NCI-H2196 (cell line): Measurements from ENCODE around the gene FBXO41.
A peak's percentile ranks its signal among the peaks of the same experiment; 100 is the strongest.
"Not testable (repeated sequence)": the region's sequence is repeated elsewhere in the genome, so short reads cannot be mapped to it uniquely, and the experiment has no call there.

Source experiments
- DNase-seq: peaks from one replicate; lab custom pipeline; 2025; ENCODE audit not compliant: unreplicated experiment; lab: John Stamatoyannopoulos, UW

Gene FBXO41

DNA sequence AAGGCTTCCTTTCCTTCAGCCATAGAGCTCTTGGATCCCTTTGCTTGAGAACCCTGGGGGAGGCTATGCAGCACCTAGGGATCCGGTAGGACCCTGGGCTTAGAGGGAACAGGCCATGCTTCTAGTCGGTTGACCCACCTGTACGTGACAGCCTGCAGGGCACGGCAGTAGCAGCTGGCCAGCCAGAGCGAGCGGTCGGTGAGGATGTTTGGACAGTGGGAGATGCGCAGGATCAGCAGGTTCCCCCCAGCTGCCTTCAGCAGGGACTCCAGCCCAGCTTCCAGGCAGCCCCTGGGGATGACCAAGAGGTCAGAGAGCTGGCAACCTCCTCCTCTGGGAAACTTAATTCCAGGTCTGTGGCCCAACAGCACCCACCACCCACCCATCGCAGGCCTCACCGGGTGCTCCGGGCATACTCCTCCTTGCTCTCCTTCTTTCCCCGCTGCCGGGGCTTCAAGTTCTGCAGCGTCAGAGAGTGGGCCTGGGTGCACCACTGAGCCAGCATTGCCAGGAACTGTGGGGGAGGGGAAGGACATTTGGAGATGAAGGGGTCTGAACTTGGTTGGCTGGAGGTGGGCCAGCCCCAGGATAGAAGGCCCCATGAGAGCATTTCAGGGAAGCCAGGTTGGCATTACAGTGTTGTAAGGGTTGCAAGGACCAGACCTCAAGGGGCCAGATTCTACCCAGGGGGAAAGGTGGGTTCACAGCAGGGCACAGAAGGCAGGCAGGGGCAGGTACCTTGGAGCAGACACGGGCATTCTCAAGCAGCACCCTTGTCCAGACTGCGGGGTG lies 20.5 kb downstream of the FBXO41 start:
- no peak for DNase-seq

DNA sequence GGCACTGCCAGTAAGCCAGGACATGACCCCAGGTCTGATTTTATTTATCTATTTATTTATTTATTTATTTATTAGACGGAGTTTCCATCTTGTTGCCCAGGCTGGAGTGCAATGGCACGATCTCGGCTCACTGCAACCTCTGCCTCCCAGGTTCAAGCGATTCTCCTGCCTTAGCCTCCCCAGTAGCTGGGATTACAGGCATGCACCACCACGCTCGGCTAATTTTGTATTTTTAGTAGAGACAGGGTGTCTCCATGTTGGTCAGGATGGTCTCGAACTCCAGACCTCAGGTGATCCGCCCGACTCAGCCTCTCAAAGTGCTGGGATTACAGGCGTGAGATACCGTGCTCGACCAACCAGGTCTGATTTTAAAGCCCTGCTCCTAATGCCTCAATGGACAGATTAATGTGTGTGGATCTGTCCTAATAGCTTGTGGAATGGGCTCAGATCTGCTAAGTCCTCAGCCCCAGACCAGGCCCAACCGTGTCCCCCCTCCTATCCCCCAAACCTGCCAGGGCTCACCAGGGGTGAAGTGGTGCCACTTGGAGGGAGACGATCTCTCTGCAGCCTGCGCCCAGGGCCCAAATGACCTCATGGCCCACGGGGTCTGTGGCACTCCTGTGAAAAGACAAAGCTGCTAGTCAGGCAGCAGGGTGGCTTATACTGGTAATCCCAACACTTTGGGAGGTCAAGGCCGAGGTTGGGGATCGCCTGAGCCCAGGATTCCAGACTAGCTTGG lies 21.4 kb downstream of the FBXO41 start:
- DNase-seq = not testable (repeated sequence)

DNA sequence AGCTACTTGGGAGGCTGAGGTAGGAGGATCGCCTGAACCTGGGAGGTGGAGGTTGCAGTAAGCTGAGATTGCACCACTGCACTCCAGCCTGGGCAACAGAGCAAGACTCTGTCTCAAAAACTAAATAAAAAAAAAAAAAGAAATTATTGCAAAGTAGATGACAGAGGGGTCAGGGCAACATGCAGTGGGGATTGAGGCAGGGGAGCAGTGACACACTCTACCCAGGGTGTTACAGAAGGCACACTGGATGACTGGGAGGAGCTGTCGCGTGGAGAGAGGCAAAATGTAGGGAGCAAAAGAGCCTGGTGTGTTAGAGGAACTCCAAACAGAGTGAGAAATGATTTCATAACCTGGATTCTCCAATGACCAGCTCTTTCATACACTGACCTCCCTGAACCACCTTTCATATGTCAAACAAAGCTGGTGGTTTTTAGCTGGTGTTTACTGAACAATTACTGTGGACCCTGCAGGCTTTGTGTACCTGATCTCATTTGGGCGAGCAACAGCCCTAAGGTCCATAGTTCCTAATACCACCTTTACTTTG lies 22.1 kb downstream of the FBXO41 start:
- no peak for DNase-seq

DNA sequence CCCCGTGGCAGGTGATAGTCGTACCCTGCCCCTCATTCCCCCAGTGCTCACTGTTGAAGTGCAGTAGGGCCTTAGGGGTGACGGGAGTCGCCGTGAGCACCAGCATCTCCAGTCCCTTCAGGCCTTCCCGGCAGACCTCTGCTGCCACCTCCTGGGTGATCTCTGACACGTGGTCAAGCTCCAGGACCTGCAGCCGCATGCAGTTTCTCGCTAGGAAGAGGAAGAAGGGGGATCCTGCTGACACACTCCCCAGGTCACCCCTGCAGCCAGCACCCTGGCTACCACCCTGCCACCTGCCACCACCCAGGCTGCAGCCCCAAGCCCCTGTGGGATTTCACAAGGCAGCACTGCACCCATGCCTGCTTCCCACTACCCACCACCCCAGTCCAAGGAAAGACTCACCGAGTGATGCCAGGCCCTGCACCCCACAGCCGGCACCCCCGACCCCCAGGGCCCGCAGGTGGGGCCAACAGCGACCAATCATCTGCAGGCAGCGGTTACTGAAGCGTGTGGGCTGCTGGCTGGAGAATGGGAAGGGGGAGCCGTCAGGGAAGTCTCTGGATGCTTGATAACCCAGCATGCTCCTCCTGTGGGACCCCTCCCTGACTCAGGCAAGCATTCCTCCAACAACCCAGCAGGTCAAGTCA lies 23.8 kb downstream of the FBXO41 start:
- peak; percentile 14 for DNase-seq

DNA sequence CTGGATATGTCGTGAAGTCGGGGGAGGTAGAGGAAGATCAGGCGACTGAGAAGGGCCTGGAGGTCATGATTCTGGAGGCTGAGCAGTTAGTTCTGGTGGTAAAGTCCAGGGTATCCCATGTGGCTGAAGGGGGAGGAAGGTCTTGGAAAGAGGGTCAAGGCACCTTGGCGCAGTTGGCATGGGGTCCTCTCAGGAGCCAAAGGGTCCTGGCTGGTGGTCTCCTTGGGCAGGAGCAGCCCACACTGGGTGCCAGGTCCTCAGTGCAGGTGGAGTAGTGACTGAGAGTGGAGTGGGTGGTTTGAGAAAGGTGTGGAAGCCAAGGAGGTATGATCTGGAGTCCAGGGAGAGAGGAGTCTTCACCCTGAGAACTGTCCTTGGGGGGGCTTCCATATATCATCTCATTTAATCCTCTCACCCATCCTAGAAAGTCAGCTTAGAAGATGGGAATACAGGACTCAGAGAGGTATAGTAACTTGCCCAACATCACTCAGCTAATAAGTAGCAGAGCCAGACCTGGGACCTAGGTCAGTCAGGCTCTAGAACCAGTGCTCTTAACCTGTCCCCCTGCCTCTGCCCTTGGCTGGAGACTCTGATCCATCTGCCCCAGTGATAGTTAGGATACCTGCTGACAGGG lies 24.5 kb downstream of the FBXO41 start:
- no peak for DNase-seq

DNA sequence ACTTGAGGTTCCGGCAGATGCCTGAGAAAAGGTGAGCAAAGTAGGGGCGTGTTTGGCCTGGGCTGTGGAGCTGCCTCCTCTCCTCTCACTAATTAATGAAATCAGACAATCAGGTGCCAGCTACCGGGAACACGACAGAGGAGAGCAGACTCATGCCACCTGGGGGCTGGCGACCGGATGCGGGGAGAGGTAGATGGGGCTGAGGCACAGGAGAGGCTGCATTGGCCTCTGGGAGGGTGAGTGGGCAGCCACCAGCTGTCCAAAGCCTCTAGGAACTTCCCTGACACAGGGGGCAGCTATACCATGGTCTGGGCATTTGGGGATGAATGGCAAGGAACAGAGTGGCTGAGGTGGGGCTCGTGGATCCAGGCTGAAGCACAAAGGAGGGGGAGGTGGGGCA lies 25.0 kb downstream of the FBXO41 start:
- DNase-seq = no peak

DNA sequence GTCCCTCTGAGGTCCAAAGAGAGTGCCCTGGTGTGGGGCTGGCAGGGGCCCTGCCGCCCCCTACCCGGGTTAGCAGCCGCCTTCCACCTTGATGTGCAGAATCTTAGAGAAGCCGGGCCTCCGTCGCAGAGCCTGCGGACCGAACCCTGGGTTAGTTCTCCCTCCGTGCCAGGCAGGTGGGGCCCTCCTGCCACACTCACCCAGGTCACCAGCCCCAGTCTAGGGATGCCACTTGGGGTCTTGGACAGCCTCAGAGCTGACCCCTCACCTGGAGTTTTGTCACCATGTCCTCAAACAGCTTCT lies 25.4 kb downstream of the FBXO41 start:
- DNase-seq = no peak

DNA sequence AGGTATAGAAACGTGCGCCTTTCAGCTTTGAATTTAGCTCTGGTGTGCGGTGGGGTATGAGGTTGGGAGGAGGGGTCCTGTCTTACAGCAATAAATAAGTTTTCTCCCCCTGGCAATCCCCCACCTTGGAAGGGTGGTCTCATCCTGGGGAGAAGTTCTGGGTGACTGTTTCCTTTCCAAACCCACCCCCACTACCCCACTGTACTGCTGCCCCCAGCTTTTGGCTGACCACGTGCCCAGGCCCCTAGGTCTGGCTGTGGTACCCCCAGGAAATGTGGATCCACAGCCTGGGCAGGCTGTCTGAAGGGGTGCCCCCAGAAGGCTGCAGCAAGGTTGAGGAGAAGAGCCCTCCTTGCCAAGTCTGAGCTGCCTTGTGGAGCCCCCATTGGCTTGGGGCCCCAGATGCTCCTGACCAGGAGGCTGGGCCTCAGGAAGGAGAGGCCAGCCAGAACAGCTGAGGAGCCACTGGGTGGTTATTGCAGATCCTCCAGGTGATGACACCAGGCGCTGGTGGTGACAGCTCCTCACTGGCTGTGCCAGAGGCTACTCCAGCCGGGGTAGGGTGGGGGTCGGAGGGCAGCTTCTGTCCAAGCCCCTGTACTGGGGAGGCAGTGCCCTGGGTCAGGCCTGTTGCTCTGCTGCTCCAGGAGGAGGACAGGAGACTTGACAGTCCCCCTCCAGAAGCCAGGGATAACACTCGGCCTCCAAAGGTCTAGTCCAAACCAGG lies 25.9 kb downstream of the FBXO41 start:
- no peak for DNase-seq

DNA sequence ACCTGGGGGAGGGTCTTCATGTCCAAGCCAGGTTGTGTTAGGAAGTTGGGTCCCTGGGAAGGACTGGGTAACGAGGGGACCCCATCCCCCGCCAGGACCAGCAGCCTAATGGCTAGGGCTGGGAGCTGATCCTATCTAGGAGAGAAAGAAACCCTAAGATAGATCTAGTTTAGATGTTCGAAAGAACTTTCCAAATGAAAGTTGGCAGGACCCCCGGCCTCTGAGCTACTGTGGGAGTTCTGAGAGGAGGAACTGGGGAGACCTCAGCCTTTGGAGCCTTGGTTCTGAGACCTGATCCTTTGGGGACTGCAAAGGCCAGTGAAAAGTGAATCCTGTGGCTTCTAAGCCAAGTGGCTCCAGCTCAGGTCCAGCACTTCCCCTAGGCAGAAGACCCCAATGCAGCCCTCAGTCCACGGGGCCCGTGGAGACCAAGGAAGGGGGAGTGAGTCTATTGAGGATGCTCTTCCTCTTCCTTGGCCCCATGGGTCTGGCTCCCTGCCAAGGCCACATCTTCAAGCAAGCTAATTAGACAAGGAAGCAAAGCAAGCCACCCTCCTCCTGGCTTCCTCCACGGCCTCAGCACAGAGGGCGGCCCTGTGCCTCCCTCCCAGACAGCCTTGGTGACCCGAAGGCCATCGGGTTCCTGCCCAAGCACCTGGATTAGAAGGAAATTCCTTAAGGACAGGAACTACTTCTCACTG lies 26.7 kb downstream of the FBXO41 start:
- no peak for DNase-seq

DNA sequence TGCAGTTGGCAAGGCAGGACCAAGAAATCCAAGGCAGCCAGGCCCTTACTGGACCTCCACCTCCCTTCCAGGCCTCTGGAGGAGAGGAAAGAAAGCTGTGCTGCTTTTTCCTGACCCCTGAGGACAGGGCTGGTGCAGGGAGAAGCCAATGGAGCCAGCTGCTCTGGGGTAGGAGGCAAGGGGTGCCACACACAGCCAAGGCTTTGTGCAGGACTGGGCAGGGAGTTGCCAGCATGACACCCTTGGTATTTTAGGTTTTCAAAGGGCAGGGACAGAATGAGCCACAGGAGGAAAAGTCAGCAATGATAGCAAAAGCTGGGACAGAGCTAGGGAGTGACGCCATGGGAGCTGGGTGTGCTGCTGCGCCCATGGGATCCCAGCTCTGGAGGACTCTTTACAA lies 27.3 kb downstream of the FBXO41 start:
- no peak for DNase-seq

DNA sequence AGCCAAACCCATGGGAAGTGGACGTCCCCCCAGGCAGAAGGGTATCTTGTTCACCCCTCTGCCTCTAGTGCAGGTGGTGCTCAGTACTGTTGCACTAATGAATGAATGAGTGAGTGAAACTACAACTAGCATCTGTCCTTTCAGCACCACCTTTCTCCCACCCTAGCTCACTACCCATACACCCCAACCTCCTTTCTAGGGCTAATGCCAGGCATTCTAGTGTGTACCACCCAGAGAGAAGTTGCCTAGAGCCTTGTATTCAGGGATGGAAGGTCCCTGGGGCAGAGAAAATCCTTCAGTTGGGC lies 27.7 kb downstream of the FBXO41 start:
- DNase-seq = no peak

DNA sequence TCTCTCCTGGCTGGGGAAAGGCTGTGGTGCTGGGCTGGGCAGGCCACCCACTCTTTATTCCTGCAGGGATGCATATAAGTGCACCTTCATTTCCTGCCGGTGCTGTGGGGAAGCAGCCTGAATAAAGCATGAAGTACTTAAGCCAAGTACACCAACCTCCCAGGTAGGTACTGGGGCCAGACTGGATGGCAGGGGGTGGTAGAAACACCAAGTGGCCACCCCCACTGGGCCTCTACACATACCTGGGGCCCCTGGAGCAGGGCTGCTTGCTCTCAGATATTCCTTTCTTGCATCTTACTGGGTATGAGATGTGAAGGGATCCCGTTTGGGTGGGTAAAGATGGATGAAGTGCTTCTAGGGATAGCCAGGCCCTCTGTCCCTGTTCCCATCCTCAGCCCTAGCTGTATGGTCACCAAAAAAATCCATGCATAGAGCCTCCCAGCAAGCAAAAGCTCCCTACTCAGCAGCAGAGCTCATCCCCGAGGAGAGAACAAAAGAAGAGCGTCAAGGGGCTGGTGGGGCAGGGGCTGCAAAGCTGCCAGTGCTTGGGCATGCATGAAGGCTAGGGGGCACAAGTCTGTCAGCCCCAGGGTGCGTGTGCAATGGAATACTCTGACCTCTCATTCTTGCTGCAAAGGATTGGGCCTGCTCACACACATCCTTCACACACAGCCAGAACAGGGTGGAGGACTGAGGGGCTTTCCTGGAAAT lies 28.2 kb downstream of the FBXO41 start:
- DNase-seq = no peak

DNA sequence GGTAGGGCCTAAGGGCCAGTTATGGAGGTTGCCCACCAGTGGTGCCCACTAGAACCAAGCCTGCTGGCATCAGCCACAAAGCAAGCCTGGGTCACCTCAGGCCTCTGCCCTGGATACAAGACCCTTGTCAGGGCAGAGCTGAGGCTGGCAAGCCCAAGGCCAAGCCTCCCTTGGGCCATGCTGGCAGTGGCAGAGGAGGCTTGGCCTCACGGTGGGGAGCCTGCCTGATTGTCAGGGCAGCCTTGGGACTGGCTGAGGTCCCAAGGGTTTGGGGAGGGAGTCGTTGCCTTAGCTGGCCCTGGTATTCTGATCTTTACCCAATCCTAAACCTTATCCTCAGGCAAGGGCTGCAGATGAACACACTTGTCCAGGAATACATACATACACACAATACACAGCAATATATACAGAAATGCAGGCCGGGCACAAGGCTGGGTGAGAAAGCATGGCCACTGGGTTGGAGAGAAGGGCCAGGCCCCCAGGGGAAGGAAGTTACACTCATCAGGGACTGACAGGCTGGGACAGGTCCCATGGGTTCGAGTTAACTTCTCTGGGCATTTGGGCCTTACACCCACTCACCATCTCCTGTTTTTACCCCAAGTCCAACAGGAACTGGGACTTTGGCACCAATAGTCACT lies 29.2 kb downstream of the FBXO41 start:
- no peak for DNase-seq

DNA sequence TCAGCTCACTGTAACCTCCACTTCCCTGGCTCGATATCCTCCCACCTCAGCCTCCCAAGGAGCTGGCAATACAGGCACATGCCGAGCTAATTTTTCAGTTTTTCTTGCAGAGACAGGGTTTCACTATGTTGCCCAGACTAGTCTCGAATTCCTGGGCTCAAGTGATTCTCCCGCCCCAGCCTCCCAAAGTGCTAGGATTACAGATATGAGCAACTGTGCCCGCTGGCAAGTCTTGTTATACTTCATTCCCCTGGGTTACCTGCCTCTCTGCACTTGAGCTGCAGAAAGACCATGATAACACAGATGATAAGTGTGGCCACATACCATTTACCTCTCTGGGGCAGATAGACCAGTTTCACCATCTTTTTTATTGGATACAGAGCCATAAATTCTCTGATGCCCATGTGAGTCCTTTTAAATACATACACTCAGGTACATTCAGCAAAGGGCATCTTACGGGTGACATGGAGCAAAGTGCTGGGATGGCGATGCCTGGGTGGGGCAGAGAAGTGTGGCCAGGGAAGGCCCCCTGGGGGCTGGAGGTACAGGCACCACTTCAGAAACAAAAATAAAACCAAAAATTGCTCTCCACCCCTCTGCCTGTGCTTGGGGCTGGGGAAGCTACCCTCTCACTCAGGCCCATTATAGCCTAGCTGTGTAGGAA lies 29.8 kb downstream of the FBXO41 start:
- no peak for DNase-seq

DNA sequence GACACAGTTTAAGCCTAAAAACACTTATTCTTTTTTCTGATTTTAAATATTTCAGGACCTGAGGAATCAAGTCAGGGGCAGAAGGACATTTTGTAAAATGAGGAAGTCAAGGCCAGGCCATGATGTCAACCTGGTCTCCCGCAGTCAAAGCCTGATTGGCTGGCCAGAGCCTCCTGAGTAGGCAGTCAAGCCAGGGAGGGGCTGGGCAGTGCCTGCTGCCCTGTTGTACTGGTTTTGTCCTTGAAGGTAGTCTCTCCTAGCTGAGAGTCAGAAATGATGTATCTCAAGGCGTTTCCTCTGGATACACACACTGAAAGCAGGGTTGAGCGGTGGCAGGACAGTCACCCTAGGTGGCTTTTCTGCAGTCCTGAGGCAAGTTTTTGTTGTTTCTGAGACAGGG lies 30.4 kb downstream of the FBXO41 start:
- DNase-seq = no peak

DNA sequence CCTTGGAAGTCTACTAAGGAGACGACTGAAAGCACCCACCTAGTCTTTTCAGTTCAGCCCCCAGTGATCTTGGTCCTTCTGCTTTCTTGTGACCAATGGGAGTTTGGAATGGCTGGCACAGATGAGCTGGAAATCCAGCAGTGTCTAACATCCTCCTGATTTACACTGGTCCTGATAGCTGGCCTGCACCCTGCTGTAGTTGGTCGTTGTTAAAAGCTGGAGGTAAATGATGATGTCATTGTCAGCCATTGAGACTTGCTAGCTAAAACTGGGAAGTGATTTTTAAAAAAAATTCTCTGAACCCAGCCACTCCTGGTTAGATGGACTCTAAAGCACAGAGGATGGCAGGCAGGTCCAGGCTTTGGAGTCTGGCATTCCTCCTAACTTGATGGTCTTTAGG lies 30.9 kb downstream of the FBXO41 start:
- no peak for DNase-seq

DNA sequence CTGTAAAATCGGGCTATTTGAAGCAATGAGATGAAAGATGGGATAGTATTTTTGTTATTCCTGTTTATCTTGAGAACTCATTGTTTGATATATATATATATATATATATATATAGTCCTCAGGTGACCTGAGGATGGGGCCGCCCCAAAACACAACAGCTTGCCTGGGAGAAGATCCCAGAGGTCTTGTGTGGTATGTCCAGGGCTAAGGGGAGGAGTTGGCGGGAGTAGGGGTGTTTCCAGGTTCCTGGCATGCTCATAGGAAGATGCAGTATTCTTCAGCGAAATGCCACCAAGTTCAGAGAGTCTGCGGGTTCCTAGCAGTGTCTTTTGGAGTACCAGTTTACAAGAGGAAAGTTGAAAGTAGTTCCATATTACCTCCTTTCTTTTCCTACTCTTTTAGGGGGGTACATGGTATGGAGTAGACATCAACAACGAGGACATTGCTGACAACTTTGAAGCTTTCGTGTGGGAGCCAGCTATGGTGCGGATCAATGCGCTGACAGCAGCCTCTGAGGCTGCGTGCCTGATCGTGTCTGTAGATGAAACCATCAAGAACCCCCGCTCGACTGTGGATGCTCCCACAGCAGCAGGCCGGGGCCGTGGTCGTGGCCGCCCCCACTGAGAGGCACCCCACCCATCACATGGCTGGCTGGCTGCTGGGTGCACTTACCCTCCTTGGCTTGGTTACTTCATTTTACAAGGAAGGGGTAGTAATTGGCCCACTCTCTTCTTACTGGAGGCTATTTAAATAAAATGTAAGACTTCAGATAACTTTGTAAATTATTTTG lies 31.8 kb downstream of the FBXO41 start:
- DNase-seq = no peak
